ENCODE measurements around the gene PLEKHM3.

- TF ChIP-seq POLR2AphosphoS5 (IDR thresholded peaks at IDR 0.05; ENCODE audit: low read depth) (no peak), CTCF (conservative IDR thresholded peaks at IDR 0.05; ENCODE audit: low read depth in 2 of 2) (no peak), EZH2 (IDR thresholded peaks at IDR 0.05; ENCODE audit: low read depth, unreplicated experiment) (no peak), ZNF114 (CRISPR knock-in tag; IDR thresholded peaks at IDR 0.05) (no peak)
Observed at GRCh38 chr2:207792244-207792785, 233.0 kb downstream of the PLEKHM3 start.

Measured in GM23338 (cell line).